Cortex of kidney (tissue), 1 donor: ENCODE results near the gene PRKAG2.

Source experiments
- DNase-seq: peaks from one replicate; lab custom pipeline; 2025; lab: John Stamatoyannopoulos, UW

PRKAG2 gene

GRCh38 chr7:151744656-151745638 lies 132.0 kb downstream of the PRKAG2 start:
- no peak for DNase-seq

- no peak for DNase-seq
Observed at GRCh38 chr7:151744051-151744580, 132.8 kb downstream of the PRKAG2 start.

- no peak for DNase-seq
Observed at GRCh38 chr7:151743481-151743983, 133.4 kb downstream of the PRKAG2 start.

GRCh38 chr7:151742713-151743480 lies 134.0 kb downstream of the PRKAG2 start:
- DNase-seq = no peak

- no peak for DNase-seq
Observed at GRCh38 chr7:151741585-151741984, 135.3 kb downstream of the PRKAG2 start.

- no peak for DNase-seq
Observed at GRCh38 chr7:151740081-151740851, 136.6 kb downstream of the PRKAG2 start.

GRCh38 chr7:151738925-151739324 lies 138.0 kb downstream of the PRKAG2 start:
- no peak for DNase-seq

GRCh38 chr7:151736403-151736909 lies 140.5 kb downstream of the PRKAG2 start:
- no peak for DNase-seq

- no peak for DNase-seq
Observed at GRCh38 chr7:151735851-151736402, 141.0 kb downstream of the PRKAG2 start.

- DNase-seq = no peak
Observed at GRCh38 chr7:151735186-151735850, 141.6 kb downstream of the PRKAG2 start.

- no peak for DNase-seq
Observed at GRCh38 chr7:151732834-151733592, 143.9 kb downstream of the PRKAG2 start.

- DNase-seq = no peak
Observed at GRCh38 chr7:151732292-151732691, 144.6 kb downstream of the PRKAG2 start.

- no peak for DNase-seq
Observed at GRCh38 chr7:151731022-151731441, 145.9 kb downstream of the PRKAG2 start.

GRCh38 chr7:151730591-151730990 lies 146.3 kb downstream of the PRKAG2 start:
- no peak for DNase-seq

GRCh38 chr7:151729521-151729921 lies 147.4 kb downstream of the PRKAG2 start:
- DNase-seq = no peak

GRCh38 chr7:151728746-151729145 lies 148.2 kb downstream of the PRKAG2 start:
- no peak for DNase-seq

GRCh38 chr7:151728286-151728660 lies 148.6 kb downstream of the PRKAG2 start:
- DNase-seq = no peak

- no peak for DNase-seq
Observed at GRCh38 chr7:151727579-151728285, 149.2 kb downstream of the PRKAG2 start.
